HG03442 (cell line): ENCODE measurements around the gene DAB1.

ENCODE experiments used
- ATAC-seq: cut with Tn5 transposase; IDR thresholded peaks from one replicate; pipeline ENCODE4 v1.9.1; 2021; ENCODE audit warnings: mild to moderate bottlenecking, moderate library complexity; ENCODE audit not compliant: unreplicated experiment

The DAB1 gene

GRCh38 chr1:57321776-57322175 is 102.1 kb downstream of the DAB1 start:
- ATAC-seq = no peak

DNA sequence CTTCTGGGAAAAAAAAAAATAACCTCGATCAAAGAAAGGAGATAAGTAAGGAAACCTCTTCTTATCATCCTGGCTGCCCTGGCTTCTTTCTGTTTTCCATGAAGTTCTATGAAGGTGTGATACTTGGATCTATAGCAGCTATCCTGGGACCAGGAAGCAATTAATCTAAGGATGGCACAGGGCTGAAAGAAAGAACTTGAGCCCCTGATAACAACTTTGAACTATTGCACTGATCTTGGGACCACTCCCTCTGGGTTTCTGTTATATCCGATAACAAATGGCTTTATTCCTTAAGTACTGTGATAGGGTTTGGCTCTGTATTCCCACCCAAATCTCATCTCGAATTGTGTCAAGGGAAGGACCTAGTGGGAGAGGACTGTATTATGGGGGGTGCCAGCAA is 104.1 kb downstream of the DAB1 start:
- no peak for ATAC-seq

DNA sequence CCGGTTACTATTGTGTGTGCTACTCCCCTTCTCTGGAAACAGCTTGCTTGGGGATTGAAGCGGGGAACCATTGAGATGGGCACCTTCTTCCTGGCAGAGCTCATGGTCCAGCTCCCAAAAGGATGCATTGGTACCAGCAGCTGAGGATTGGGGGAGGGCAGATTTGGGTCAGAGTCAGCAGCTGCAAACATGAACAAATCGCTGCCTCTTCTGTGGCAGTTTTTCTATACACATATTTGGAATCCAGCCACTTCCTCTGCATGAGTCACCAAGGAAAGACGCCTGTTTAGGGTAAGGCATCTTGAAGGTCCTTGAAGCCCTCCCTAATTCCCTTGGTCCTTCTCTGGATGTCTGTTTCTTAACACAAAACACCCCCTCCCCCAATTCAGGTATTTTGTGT is 104.7 kb downstream of the DAB1 start:
- no peak for ATAC-seq

GRCh38 chr1:57316861-57317260 is 107.0 kb downstream of the DAB1 start:
- ATAC-seq = no peak

DNA sequence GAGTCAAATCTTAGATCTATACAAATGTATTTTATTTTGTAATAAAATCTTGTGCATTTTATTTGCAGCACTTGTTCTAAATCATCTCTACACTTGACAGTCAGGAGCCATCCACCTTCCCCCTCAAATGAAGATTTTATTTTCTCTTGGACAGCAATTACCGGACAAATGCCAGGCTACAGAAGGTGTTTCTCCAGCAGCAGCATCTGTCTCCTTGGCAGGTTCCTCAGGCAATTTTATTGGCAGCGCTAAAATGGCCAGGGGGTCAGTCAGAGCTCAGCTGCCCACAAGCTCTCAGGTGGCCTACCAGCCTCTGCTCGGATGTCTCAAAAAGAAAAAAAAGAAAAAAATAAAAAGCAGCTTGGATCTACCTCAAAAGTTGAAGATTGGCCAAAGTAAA is 107.6 kb downstream of the DAB1 start:
- ATAC-seq = no peak

- ATAC-seq = no peak
Measured at GRCh38 chr1:57312869-57313268, 111.0 kb downstream of the DAB1 start.

GRCh38 chr1:57311411-57311810 is 112.4 kb downstream of the DAB1 start:
- ATAC-seq = no peak

GRCh38 chr1:57311006-57311405 is 112.9 kb downstream of the DAB1 start:
- ATAC-seq = no peak

DNA sequence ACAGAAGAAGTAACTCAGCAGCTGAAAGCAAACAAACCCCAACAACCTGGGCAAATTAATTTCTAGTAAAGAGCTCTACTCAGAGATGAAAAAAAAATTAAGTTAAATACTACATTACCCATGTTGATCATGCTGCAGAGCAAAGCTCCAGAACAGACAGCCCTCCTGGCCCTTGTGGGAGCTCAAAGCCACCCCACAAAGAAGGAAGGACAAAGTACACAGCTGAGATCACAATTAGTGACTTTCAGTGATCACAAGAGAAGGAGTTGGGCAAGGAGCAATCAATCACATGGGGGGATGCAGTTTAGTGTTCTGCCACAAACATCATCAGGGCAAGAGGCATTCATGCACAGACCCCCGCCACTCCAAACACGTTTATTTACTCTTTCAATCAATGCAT is 114.2 kb downstream of the DAB1 start:
- no peak for ATAC-seq

DNA sequence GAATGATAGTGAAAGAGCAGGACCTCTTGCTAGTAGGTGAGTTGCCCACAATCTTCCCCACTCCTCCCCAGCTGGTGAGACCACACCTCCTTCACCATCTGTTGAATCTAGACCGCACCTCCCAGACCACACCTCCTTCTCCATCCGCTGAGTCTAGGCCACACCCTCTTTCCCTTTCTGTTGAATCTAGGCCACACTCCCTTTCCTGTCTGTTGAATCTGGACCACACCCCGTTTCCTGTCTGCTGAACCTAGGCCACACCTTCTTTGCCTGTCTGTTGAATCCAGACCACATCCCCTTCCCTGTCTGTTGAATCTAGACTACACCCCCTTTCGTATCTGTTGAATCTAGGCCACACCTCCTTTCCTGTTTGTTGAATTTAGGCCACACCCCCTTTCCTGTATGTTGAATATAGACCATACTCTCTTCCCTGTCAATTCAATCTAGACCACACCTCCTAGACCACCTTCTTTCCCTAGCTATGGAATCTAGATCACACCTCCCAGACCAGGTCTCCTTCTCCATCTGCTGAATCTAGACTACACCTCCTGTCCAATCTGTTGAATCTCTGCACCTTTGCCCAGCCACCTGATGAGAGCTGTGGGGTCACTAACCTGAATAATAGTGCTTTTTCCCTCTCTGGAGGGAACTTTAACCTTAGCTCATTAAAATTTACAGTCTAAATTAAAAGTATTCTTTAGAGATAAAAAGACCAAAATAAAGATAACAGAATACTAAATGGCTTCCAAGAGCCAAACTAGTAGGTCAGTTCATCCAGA is 116.3 kb downstream of the DAB1 start:
- no peak for ATAC-seq

GRCh38 chr1:57304591-57304990 is 119.3 kb downstream of the DAB1 start:
- no peak for ATAC-seq

- no peak for ATAC-seq
Measured at GRCh38 chr1:57302812-57303596, 120.9 kb downstream of the DAB1 start.

GRCh38 chr1:57300186-57300585 is 123.7 kb downstream of the DAB1 start:
- no peak for ATAC-seq

DNA sequence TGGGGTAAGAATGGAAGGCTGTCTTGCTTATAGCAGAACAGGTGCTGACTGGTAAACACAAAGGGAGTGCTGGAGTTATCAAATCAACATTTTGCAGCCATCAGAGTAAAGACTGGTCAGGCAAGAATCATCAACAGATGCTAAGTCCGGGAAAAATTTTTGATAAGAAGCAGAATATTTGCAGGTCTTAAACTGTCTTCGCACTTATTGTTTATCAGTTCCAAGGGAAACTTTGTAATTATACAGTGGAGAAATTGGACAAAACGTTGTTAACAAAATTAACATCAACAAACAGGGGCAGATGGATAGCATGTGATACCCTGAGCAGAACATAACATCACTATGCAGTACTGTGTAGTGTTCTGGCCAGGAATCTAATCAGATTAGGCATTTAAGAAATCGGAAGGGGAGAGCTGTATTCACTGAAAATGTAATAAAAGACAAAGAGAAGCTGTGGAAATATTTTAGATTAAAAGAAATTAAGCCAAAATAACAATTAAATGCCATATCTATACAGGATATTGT is 127.1 kb downstream of the DAB1 start:
- ATAC-seq = no peak

GRCh38 chr1:57295326-57295725 is 128.5 kb downstream of the DAB1 start:
- no peak for ATAC-seq

- ATAC-seq = no peak
Measured at GRCh38 chr1:57294177-57294576, 129.7 kb downstream of the DAB1 start.

GRCh38 chr1:57293214-57293613 is 130.6 kb downstream of the DAB1 start:
- no peak for ATAC-seq

GRCh38 chr1:57289781-57290180 is 134.1 kb downstream of the DAB1 start:
- no peak for ATAC-seq

DNA sequence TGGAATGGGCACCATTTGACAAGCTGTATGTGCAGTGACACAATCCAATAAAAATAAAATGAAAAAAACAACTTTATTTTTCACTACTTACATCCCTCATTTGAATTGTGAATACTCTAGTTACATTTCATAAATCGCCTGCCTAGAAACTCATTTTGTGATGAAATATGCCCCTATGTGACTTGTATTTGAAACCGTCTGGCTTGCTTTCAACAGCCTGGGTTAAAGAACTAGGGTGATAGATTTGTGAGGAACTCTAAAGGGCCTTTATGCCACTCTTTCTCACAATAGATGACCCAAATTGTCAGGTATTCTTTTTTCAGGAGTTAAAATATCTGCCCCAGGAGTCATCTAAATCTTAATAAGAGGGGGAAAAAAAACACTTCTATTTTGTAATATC is 137.9 kb downstream of the DAB1 start:
- no peak for ATAC-seq

DNA sequence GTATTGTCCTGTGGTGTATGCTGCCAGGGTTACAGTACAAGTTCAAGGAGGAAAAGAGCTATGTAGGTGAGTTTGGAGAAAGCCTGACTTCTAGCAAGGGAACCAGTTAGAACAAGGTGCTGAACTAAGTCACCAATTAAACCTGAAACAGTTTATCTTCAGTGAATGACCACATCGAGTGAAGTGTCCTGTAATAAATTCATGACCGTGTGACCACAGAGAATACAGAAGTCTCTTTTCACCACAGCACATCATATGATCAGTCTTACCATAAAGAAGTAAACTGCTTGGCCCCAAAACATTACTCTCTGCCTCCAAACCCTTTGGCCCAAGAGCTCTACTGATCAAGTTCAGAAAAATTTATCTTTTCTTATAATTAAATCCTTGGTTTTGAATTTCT is 141.4 kb downstream of the DAB1 start:
- ATAC-seq = no peak

- ATAC-seq = no peak
Measured at GRCh38 chr1:57281324-57281723, 142.5 kb downstream of the DAB1 start.
